H1 (cell line): ENCODE results near the gene TMEM117. TPM values are rescaled to one million over a fixed set of nuclear protein-coding genes. Genes with fewer than 3 reads are reported as not detected.

ENCODE experiments used
- CTCF ChIA-PET: fragments of 300-600 bp; sonication (Branson Sonifier 250); formaldehyde crosslinking; loops from one replicate; lab custom pipeline; 2021; ENCODE audit not compliant: partially characterized antibody; lab: Charles Lee
- POLR2A ChIA-PET: fragments of 300-600 bp; sonication (Branson Sonifier 250); formaldehyde crosslinking; loops from one replicate; lab custom pipeline; 2021; ENCODE audit warnings: inconsistent platforms; ENCODE audit not compliant: partially characterized antibody; lab: Charles Lee
- DNase-seq, 2 experiments: peaks; one replicate each; pipeline versions ENCODE4 v3.0.0 to v3.0.0-alpha.2; 2010 to 2022; ENCODE audit warnings: low spot score in 2 of 2, low read depth in 1 of 2, mixed read lengths in 1 of 2
- FAIRE-seq: peaks from 2 replicates; lab custom pipeline; 2011; peaks lifted over from hg19 to GRCh38; lab: Jason Lieb, UNC
- H2AFZ ChIP-seq: 2 replicates; pipeline ENCODE4 v1.8.1; 2012; ENCODE audit warnings: low read length, inconsistent platforms
- H2AK5ac ChIP-seq: 2 replicates; pipeline ENCODE4 v1.6.1; 2013; ENCODE audit warnings: low read depth, low read length
- H2BK120ac ChIP-seq: replicated peaks from 2 replicates; pipeline ENCODE3; 2013; ENCODE audit warnings: low read depth, low read length, inconsistent platforms
- H2BK12ac ChIP-seq: 2 replicates; pipeline ENCODE4 v1.6.1; 2013; ENCODE audit warnings: low read depth, low read length
- H2BK15ac ChIP-seq: 2 replicates; pipeline ENCODE4 v1.6.1; 2013; ENCODE audit warnings: low read length
- H2BK20ac ChIP-seq: 2 replicates; pipeline ENCODE4 v1.6.1; 2013; ENCODE audit warnings: low read length
- H2BK5ac ChIP-seq: 2 replicates; pipeline ENCODE4 v1.6.1; 2013; ENCODE audit warnings: low read depth, low read length
- H3K14ac ChIP-seq: 2 replicates; pipeline ENCODE4 v1.6.1; 2013; ENCODE audit warnings: inconsistent platforms; ENCODE audit not compliant: insufficient read length
- H3K18ac ChIP-seq: 2 replicates; pipeline ENCODE4 v1.6.1; 2013; ENCODE audit warnings: low read length; ENCODE audit errors: extremely low read depth
- H3K23ac ChIP-seq: 2 replicates; pipeline ENCODE4 v1.6.1; 2013; ENCODE audit warnings: inconsistent platforms; ENCODE audit not compliant: insufficient read length
- H3K23me2 ChIP-seq: 2 replicates; pipeline ENCODE4 v1.6.1; 2013; ENCODE audit warnings: low read depth, low read length
- H3K27ac ChIP-seq: 2 replicates; pipeline ENCODE4 v1.6.1; 2011; ENCODE audit warnings: low read depth, low read length, inconsistent platforms
- H3K27me3 ChIP-seq, 4 experiments: replicated peaks in 1 of 4; 1 replicate in 1 of 4; 2 replicates in 3 of 4; pipeline versions ENCODE4 v1.6.1 to v1.8.1; 2011 to 2013; ENCODE audit warnings: low read length in 3 of 4, mild to moderate bottlenecking in 3 of 4, inconsistent platforms in 2 of 4, mixed read lengths in 2 of 4, moderate library complexity in 1 of 4; ENCODE audit not compliant: control insufficient read depth in 3 of 4, insufficient read depth in 3 of 4; ENCODE audit errors: extremely low read depth in 1 of 4
- H3K36me3 ChIP-seq, 4 experiments: 2 replicates each; pipeline versions ENCODE4 v1.6.1 to v1.8.1; 2011 to 2013; ENCODE audit warnings: mild to moderate bottlenecking in 4 of 4, low read length in 3 of 4, moderate library complexity in 2 of 4, control low read depth in 1 of 4, inconsistent platforms in 1 of 4; ENCODE audit not compliant: insufficient read depth in 4 of 4, control insufficient read depth in 2 of 4
- H3K4ac ChIP-seq: replicated peaks from 2 replicates; pipeline ENCODE3; 2013; ENCODE audit warnings: low read length, low read depth, mixed read lengths, inconsistent platforms; ENCODE audit not compliant: insufficient read length
- H3K4me1 ChIP-seq, 4 experiments: replicated peaks in 1 of 4; 1 replicate in 1 of 4; 2 replicates in 3 of 4; pipeline versions ENCODE4 v1.6.1 to v1.8.1; 2011 to 2013; ENCODE audit warnings: low read length in 3 of 4, inconsistent platforms in 2 of 4, mixed read lengths in 1 of 4; ENCODE audit not compliant: insufficient read depth in 4 of 4, control insufficient read depth in 3 of 4
- H3K4me2 ChIP-seq, 2 experiments: 2 replicates each; pipeline versions ENCODE4 v1.6.1 to v1.8.1; 2011 to 2013; ENCODE audit warnings: low read depth in 2 of 2, low read length in 2 of 2, control low read depth in 1 of 2, inconsistent platforms in 1 of 2, mild to moderate bottlenecking in 1 of 2; ENCODE audit not compliant: insufficient read depth in 1 of 2
- H3K4me3 ChIP-seq, 4 experiments: fragments of 200-600, 300-600 bp in 1 of 4; sonication (generic), shearing (Covaris generic), sonication (Bioruptor Twin) in 1 of 4; 2 replicates each; pipeline versions ENCODE4 v1.5.1 to v1.8.1; 2011 to 2016; ENCODE audit warnings: low read length in 4 of 4, low read depth in 3 of 4, control low read depth in 2 of 4, inconsistent platforms in 2 of 4, mild to moderate bottlenecking in 2 of 4, mixed read lengths in 1 of 4, moderate library complexity in 1 of 4; ENCODE audit not compliant: insufficient read depth in 2 of 4; ENCODE audit errors: extremely low read depth in 1 of 4
- H3K56ac ChIP-seq: replicated peaks from 2 replicates; pipeline ENCODE3; 2013; ENCODE audit warnings: low read depth, mild to moderate bottlenecking, mixed read lengths, low read length, inconsistent platforms; ENCODE audit not compliant: insufficient read length
- H3K79me1 ChIP-seq: 2 replicates; pipeline ENCODE4 v1.6.1; 2013; ENCODE audit warnings: low read depth, low read length, control low read depth
- H3K79me2 ChIP-seq, 2 experiments: 2 replicates each; pipeline versions ENCODE4 v1.6.1 to v1.8.1; 2012 to 2013; ENCODE audit warnings: low read length in 2 of 2, mild to moderate bottlenecking in 2 of 2, inconsistent platforms in 1 of 2; ENCODE audit not compliant: insufficient read depth in 2 of 2, control insufficient read depth in 1 of 2
- H3K9ac ChIP-seq, 4 experiments: replicated peaks in 1 of 4; 1 replicate in 1 of 4; 2 replicates in 3 of 4; pipeline versions ENCODE4 v1.6.1 to v1.8.1; 2011 to 2013; ENCODE audit warnings: low read depth in 3 of 4, low read length in 3 of 4, control low read depth in 2 of 4, mild to moderate bottlenecking in 2 of 4, moderate library complexity in 2 of 4, inconsistent platforms in 1 of 4; ENCODE audit errors: extremely low read depth in 1 of 4
- H3K9me3 ChIP-seq, 2 experiments: 2 replicates each; pipeline versions ENCODE4 v1.6.1 to v1.8.1; 2012 to 2013; ENCODE audit warnings: mild to moderate bottlenecking in 2 of 2, moderate library complexity in 2 of 2, control low read depth in 1 of 2, inconsistent platforms in 1 of 2, low read depth in 1 of 2, low read length in 1 of 2, mixed read lengths in 1 of 2; ENCODE audit not compliant: insufficient read depth in 2 of 2
- H4K20me1 ChIP-seq, 2 experiments: replicated peaks in 1 of 2; 2 replicates each; pipeline versions ENCODE3 to v1.8.1; 2011 to 2013; ENCODE audit warnings: inconsistent platforms in 2 of 2, low read length in 2 of 2, mild to moderate bottlenecking in 1 of 2; ENCODE audit not compliant: insufficient read depth in 2 of 2, control insufficient read depth in 1 of 2
- H4K5ac ChIP-seq: 2 replicates; pipeline ENCODE4 v1.6.1; 2013; ENCODE audit warnings: low read length, low read depth, mixed read lengths, inconsistent platforms; ENCODE audit not compliant: insufficient read length
- H4K8ac ChIP-seq: 2 replicates; pipeline ENCODE4 v1.8.0; 2013; ENCODE audit warnings: mild to moderate bottlenecking, moderate library complexity, low read length, inconsistent platforms; ENCODE audit not compliant: insufficient read depth; ENCODE audit errors: extremely low read depth
- H4K91ac ChIP-seq: replicated peaks from 2 replicates; pipeline ENCODE3; 2013; ENCODE audit warnings: low read length, mixed read lengths, inconsistent platforms; ENCODE audit not compliant: insufficient read length
- ASH2L ChIP-seq: fragments of 200-600, 300-600 bp; sonication (generic); IDR thresholded peaks from one replicate; pipeline ENCODE4 v1.7.1; 2017; ENCODE audit warnings: low read length
- CBX8 ChIP-seq: fragments of 300-800, 300-1000 bp; sonication (generic); IDR thresholded peaks from 2 replicates; pipeline ENCODE4 v1.7.1; 2016; ENCODE audit warnings: low read depth, low read length, borderline replicate concordance
- CEBPB ChIP-seq: IDR thresholded peaks from 2 replicates; pipeline ENCODE4 v1.6.1; 2012; ENCODE audit warnings: low read depth, low read length
- CHD1 ChIP-seq: IDR thresholded peaks from 2 replicates; pipeline ENCODE4 v1.6.1; 2012; ENCODE audit warnings: low read depth, low read length, improper control_type of control experiment
- CTBP2 ChIP-seq: IDR thresholded peaks from 2 replicates; pipeline ENCODE4 v1.7.0; 2011; ENCODE audit warnings: borderline replicate concordance, mild to moderate bottlenecking, moderate library complexity, mixed read lengths, low read length; ENCODE audit not compliant: insufficient read depth, insufficient read length
- E2F6 ChIP-seq: IDR thresholded peaks from 2 replicates; pipeline ENCODE4 v1.6.1; 2012; ENCODE audit warnings: inconsistent platforms
- GABPA ChIP-seq: IDR thresholded peaks from 2 replicates; pipeline ENCODE4 v1.6.1; 2011; ENCODE audit warnings: mild to moderate bottlenecking, low read length, moderate library complexity, borderline replicate concordance; ENCODE audit not compliant: insufficient read depth
- HDAC6 ChIP-seq: IDR thresholded peaks from one replicate; pipeline ENCODE4 v1.7.1; 2012; ENCODE audit warnings: low read depth, mild to moderate bottlenecking, inconsistent platforms, low read length, moderate library complexity
- POLR2A ChIP-seq, 2 experiments: IDR thresholded peaks; 1 replicate in 1 of 2; 2 replicates in 1 of 2; pipeline ENCODE4 v1.6.1; 2011; ENCODE audit warnings: low read depth in 2 of 2, low read length in 2 of 2, mild to moderate bottlenecking in 2 of 2; ENCODE audit errors: control extremely low read depth in 1 of 2
- POU5F1 ChIP-seq: IDR thresholded peaks from 2 replicates; pipeline ENCODE4 v1.6.1; 2011; ENCODE audit warnings: low read depth, mild to moderate bottlenecking, low read length, moderate library complexity
- SIX5 ChIP-seq: IDR thresholded peaks from 2 replicates; pipeline ENCODE4 v1.6.1; 2011; ENCODE audit warnings: mild to moderate bottlenecking, low read depth, low read length
- SP2 ChIP-seq: IDR thresholded peaks from 2 replicates; pipeline ENCODE4 v1.6.1; 2012; ENCODE audit warnings: mild to moderate bottlenecking, low read length, inconsistent platforms
- WGBS, 2 experiments: shearing (Covaris generic) in 1 of 2; methylation state at CpG; one replicate each; pipeline versions ENCODE4 v1.1.6 to v1.1.7; 2013 to 2015; ENCODE audit warnings: low lambda C conversion rate in 2 of 2, mixed read lengths in 2 of 2, inconsistent platforms in 1 of 2, low coverage in 1 of 2, missing lambda C conversion rate in 1 of 2; ENCODE audit not compliant: insufficient replicate concordance in 2 of 2, insufficient coverage in 1 of 2, insufficient read length in 1 of 2; ENCODE audit errors: extremely low coverage in 1 of 2, missing lambda C conversion rate in 1 of 2; 5-methylcytosine and 5-hydroxymethylcytosine counted together
- polyA plus RNA-seq, 7 experiments: library from polyadenylated mRNA; depleted of rRNA in 3 of 7; stranded (reverse) in 5 of 7; unstranded in 2 of 7; fragments of >200 nt in 5 of 7; fragments of 200-250 nt in 2 of 7; gene quantifications; 1 replicate in 5 of 7; 2 replicates in 1 of 7; 4 replicates in 1 of 7; pipeline versions ENCODE4 v1.2.1 to v1.2.3, GENCODE V29; 2011 to 2013; ENCODE audit warnings: missing spikeins in 2 of 7, mixed read lengths in 2 of 7
- total RNA-seq: library from RNA; stranded (reverse); fragmentation: NEBNext Ultra II Directional; extraction: Animal tissue kit (Norgen Biotek cat#: 25700); gene quantifications from 2 replicates; pipeline ENCODE4 v1.2.1, GENCODE V29; 2021

The TMEM117 gene
- total and polyA plus RNA-seq, 2 of the 8 experiments (the other 6 are each of a cell fraction or from before 2014, with no cell fraction given), result 0.80 to 1.4 TPM

DNA sequence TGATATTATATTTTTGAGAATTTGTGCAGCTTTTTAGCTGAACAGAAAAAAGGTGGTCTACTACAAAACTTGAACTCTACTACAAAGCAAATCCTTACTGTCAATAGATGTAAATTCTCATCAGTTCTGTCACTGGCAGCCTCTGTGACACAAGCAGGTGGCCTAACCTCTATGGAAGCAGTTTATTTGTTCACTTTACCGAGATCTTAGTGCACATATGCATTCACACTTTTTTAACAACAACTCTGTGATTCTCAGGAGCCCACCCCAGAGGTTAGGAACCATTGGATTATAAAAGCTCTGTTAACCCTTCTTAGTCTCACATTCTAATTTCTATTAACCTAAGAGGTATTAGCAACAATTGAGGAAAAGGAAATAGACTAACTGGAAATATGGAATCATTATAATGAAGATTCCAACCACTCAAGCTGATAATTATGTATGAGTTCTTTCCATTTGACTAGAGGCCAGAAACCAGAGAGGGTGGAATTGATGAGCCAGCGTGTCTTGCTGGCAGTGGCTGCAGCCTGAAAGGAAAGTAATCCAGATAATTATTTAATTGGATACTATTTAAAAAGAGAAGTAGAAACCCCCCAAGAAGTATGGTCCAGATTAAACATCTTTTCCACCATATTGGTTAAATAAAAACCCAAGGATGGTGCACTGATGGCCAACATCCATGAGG, 451.1 kb downstream of the TMEM117 start:
- H3K23ac ChIP-seq, result no peak overlapping the region
- no peak overlapping the region for H2AK5ac ChIP-seq
- DNase-seq (no peak), FAIRE-seq (no peak)
- no peaks in the 10 kb centered on the region for H3K9me3 ChIP-seq
- ChIA-PET CTCF (no interaction called here), POLR2A (no interaction called here)
- H3K79me1 ChIP-seq, result no peaks in the 10 kb centered on the region
- WGBS, 2 experiments, result 85% methylated on average over 2 of the region's 2 CpGs; no CpG with 5 or more reads in 1 of the 2 experiments
- no peak overlapping the region for H2BK20ac ChIP-seq
- H3K4ac ChIP-seq, result no peak overlapping the region
- H3K14ac ChIP-seq, result no peak overlapping the region
- H4K91ac ChIP-seq, result no peak overlapping the region
- H3K4me3 ChIP-seq, result no peak overlapping the region
- H3K9ac ChIP-seq, result no peak overlapping the region
- H2BK12ac ChIP-seq, result no peak overlapping the region
- H3K27me3 ChIP-seq, result no peaks in the 10 kb centered on the region
- H4K20me1 ChIP-seq, result no peaks in the 10 kb centered on the region
- H4K8ac ChIP-seq, result no peak overlapping the region
- no peaks in the 10 kb centered on the region for H3K36me3 ChIP-seq
- no peak overlapping the region for H3K4me2 ChIP-seq
- no peaks in the 10 kb centered on the region for H3K23me2 ChIP-seq
- H3K4me1 ChIP-seq, result no peaks in the 10 kb centered on the region
- no peak overlapping the region for H4K5ac ChIP-seq
- H2BK120ac ChIP-seq, result no peak overlapping the region
- no peak overlapping the region for H3K18ac ChIP-seq
- H3K56ac ChIP-seq, result no peak overlapping the region
- H3K27ac ChIP-seq, result no peak overlapping the region
- no peak overlapping the region for H2BK15ac ChIP-seq
- H3K79me2 ChIP-seq, result no peaks in the 10 kb centered on the region
- no peak overlapping the region for H2AFZ ChIP-seq
- H2BK5ac ChIP-seq, result no peak overlapping the region
- TF ChIP-seq CEBPB (no peak), CTBP2 (no peak), HDAC6 (no peak), POU5F1 (no peak), CHD1 (no peak), SP2 (no peak), ASH2L (no peak), POLR2A (IDR thresholded peaks at IDR 0.05; ENCODE audit: control extremely low read depth in 1 of 2, low read depth in 2 of 2, low read length in 2 of 2) (no peak), E2F6 (no peak), CBX8 (no peak), SIX5 (no peak), GABPA (no peak)
